Activated CD4-positive, alpha-beta memory T cell treated with anti-CD3 and anti-CD28 coated beads, Interleukin-2, amount 10 ng/mL, durations not matched to agents 7 days and 5 days (primary cell): ENCODE data around the gene UBXN6. TPM values are rescaled to one million over a fixed set of nuclear protein-coding genes. Genes with fewer than 3 reads are reported as not detected.

Experiments used
- CTCF ChIA-PET: fragments of 350-600 bp; sonication (Branson Sonifier 250); formaldehyde crosslinking; loops from one replicate; lab custom pipeline; 2021; ENCODE audit warnings: antibody characterized with exemption, inconsistent platforms; lab: Charles Lee
- POLR2A ChIA-PET: fragments of 350-600 bp; sonication (Branson Sonifier 250); formaldehyde crosslinking; loops from one replicate; lab custom pipeline; 2021; ENCODE audit warnings: antibody characterized with exemption; lab: Charles Lee
- DNase-seq: peaks from one replicate; pipeline ENCODE4 v3.0.0-alpha.2; 2020
- H3K27ac Mint-ChIP-seq: one replicate; pipeline ENCODE4 v1.8.0; 2021; ENCODE audit warnings: mild to moderate bottlenecking, mixed read lengths
- H3K27me3 Mint-ChIP-seq: one replicate; pipeline ENCODE4 v1.8.0; 2021; ENCODE audit warnings: mixed read lengths
- H3K36me3 Mint-ChIP-seq: one replicate; pipeline ENCODE4 v1.8.0; 2021; ENCODE audit warnings: low read depth, mixed read lengths
- H3K4me1 Mint-ChIP-seq: one replicate; pipeline ENCODE4 v1.8.0; 2021; ENCODE audit warnings: mixed read lengths
- H3K4me3 Mint-ChIP-seq: one replicate; pipeline ENCODE4 v1.8.0; 2021; ENCODE audit warnings: mild to moderate bottlenecking, mixed read lengths
- H3K9me3 Mint-ChIP-seq: one replicate; pipeline ENCODE4 v1.8.0; 2021; ENCODE audit warnings: mixed read lengths
- total RNA-seq, 2 experiments: library from RNA; stranded (reverse); gene quantifications; one replicate each; pipeline ENCODE4 v1.2.3, GENCODE V29; 2021

Gene UBXN6
- total RNA-seq, 2 experiments from 2014 or later = 49.6 to 50.1 TPM

- Mint-ChIP-seq H3K9me3 (no peaks in the 10 kb centered on the region), H3K4me3 (no peak overlapping the region), H3K4me1 (no peaks in the 10 kb centered on the region), H3K27me3 (no peaks in the 10 kb centered on the region), H3K36me3 (peaks cover 2% of the 10 kb centered on the region), H3K27ac (no peak overlapping the region)
- CTCF ChIA-PET = no interaction called here
- DNase-seq = no peak
- POLR2A ChIA-PET = no interaction called here
Measured at GRCh38 chr19:4500841-4501591, 43.4 kb upstream of the UBXN6 start.

- DNase-seq = no peak
- POLR2A ChIA-PET = no interaction called here
- H3K9me3 Mint-ChIP-seq = no peaks in the 10 kb centered on the region
- H3K4me1 Mint-ChIP-seq = no peaks in the 10 kb centered on the region
- H3K36me3 Mint-ChIP-seq = peaks cover 7% of the 10 kb centered on the region
- CTCF ChIA-PET = no interaction called here
- no peaks in the 10 kb centered on the region for H3K27me3 Mint-ChIP-seq
- H3K27ac Mint-ChIP-seq = no peak overlapping the region
- H3K4me3 Mint-ChIP-seq = no peak overlapping the region
Measured at GRCh38 chr19:4499855-4500254, 42.3 kb upstream of the UBXN6 start.

DNA sequence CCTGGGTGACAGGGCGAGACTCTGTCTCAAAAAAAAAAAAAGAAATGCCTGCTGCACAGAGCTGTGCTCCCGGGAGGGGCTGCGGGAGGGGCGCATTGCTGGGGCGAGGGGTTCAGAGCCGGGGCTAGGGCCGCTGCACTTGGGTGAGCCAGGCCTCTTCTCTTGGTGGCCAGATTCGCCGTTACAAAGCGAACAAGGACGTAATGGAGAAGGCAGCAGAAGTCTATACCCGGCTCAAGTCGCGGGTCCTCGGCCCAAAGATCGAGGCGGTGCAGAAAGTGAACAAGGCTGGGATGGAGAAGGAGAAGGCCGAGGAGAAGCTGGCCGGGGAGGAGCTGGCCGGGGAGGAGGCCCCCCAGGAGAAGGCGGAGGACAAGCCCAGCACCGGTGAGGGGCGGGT lies 41.7 kb upstream of the UBXN6 start:
- H3K4me1 Mint-ChIP-seq = no peaks in the 10 kb centered on the region
- H3K27me3 Mint-ChIP-seq = no peaks in the 10 kb centered on the region
- no peaks in the 10 kb centered on the region for H3K9me3 Mint-ChIP-seq
- ChIA-PET CTCF (no interaction called here), POLR2A (no interaction called here)
- no peak for DNase-seq
- peaks cover 10% of the 10 kb centered on the region for H3K36me3 Mint-ChIP-seq
- no peak overlapping the region for H3K4me3 Mint-ChIP-seq
- no peak overlapping the region for H3K27ac Mint-ChIP-seq

- CTCF ChIA-PET = no interaction called here
- POLR2A ChIA-PET = no interaction called here
- no peak overlapping the region for H3K4me3 Mint-ChIP-seq
Measured at GRCh38 chr19:4498694-4499093, 41.1 kb upstream of the UBXN6 start.

DNA sequence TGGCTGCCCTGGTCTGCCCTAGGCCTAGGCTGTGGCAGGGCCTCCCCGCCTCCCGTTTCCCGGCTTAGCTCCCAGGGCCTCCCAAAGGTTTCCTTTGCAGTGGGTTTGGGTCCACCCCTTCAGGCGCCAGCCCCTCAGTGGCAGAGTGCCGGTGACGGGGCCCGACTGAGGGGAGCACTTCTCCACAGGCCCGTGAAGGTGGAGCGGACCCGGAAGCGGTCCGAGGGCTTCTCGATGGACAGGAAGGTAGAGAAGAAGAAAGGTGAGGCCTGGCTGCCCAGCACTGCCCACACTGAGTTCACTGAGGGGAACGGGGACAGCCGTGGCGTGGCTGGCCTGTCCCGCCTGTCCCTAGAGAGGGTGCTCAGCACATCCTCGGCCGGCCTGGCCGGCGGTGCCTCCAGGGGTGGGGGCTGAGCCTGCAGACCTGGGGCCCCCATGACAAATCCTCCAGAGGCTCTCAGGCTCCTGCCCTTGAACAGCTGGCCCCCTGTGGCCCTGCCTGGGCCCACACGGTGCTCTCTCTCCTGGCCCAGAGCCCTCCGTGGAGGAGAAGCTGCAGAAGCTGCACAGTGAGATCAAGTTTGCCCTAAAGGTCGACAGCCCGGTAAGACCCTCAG lies 40.3 kb upstream of the UBXN6 start:
- ChIA-PET POLR2A (no interaction called here), CTCF (no interaction called here)
- H3K27me3 Mint-ChIP-seq = no peaks in the 10 kb centered on the region
- H3K4me1 Mint-ChIP-seq = no peaks in the 10 kb centered on the region
- H3K36me3 Mint-ChIP-seq = peaks cover 10% of the 10 kb centered on the region
- DNase-seq = no peak
- no peak overlapping the region for H3K27ac Mint-ChIP-seq
- no peaks in the 10 kb centered on the region for H3K9me3 Mint-ChIP-seq
- H3K4me3 Mint-ChIP-seq = no peak overlapping the region

More at GRCh38 chr19:4498694-4499093, 41.1 kb upstream of the UBXN6 start:
- Mint-ChIP-seq H3K27me3 (no peaks in the 10 kb centered on the region), H3K4me1 (no peaks in the 10 kb centered on the region), H3K27ac (no peak overlapping the region), H3K36me3 (peaks cover 10% of the 10 kb centered on the region), H3K9me3 (no peaks in the 10 kb centered on the region)
- DNase-seq = no peak

- POLR2A ChIA-PET = no interaction called here
Measured at GRCh38 chr19:4496304-4496703, 38.7 kb upstream of the UBXN6 start.

DNA sequence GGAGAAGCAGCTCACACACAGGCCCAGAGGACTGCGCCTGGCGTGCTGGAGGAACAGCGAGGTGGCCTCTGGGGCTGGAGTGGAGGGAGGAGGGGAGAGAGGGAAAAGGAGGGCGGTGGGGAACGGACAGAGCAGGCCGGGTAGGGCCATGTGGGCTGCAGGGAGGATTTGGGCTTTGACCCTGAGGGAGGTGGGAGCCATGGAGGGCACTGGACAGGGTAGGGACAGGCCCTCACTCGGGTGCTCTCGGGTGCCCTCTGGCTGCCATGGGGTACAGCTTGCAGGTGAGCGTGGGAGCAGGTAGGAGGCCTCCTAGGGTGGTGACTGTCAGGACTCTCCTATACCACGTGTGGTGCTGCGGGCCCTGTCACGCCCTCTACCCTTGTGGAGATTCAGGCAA lies 37.9 kb upstream of the UBXN6 start:
- H3K27ac Mint-ChIP-seq = no peak overlapping the region
- DNase-seq = no peak
- peaks cover 12% of the 10 kb centered on the region for H3K36me3 Mint-ChIP-seq
- ChIA-PET POLR2A (no interaction called here), CTCF (interaction anchor here (0.7 kb wide), 1 partner anchor 50 kb away, joined by 3 read pairs; no protein-coding TSS in a partner anchor)
- no peaks in the 10 kb centered on the region for H3K9me3 Mint-ChIP-seq
- H3K4me1 Mint-ChIP-seq = no peaks in the 10 kb centered on the region
- no peak overlapping the region for H3K4me3 Mint-ChIP-seq
- H3K27me3 Mint-ChIP-seq = no peaks in the 10 kb centered on the region

More at GRCh38 chr19:4496304-4496703, 38.7 kb upstream of the UBXN6 start:
- H3K27me3 Mint-ChIP-seq = no peaks in the 10 kb centered on the region
- CTCF ChIA-PET = no interaction called here
- no peaks in the 10 kb centered on the region for H3K4me1 Mint-ChIP-seq
- H3K27ac Mint-ChIP-seq = no peak overlapping the region
- H3K9me3 Mint-ChIP-seq = no peaks in the 10 kb centered on the region
- no peak for DNase-seq
- no peak overlapping the region for H3K4me3 Mint-ChIP-seq
- H3K36me3 Mint-ChIP-seq = peaks cover 10% of the 10 kb centered on the region

DNA sequence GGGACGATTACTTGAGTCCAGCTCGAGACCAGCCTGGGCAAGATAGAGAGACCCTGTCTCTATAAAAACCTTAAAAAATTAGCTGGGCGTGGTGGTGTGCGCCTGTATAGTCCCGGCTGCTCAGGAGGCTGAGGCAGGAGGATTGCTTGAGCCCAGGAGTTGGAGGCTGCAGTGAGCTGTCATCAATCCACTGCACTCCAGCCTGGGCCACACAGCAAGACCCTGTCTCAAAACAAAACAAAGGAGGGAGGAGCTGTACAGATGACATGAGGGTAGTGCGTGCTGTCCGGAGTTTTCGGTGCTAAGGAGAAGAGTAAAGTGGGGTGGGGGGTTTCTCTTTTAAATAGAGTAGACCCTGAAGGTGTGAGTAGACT lies 37.1 kb upstream of the UBXN6 start:
- CTCF ChIA-PET = interaction anchor here (0.7 kb wide), 2 partner anchors 49 to 203 kb away, joined by 3 to 4 read pairs; no protein-coding TSS in a partner anchor
- no peak for DNase-seq
- no peak overlapping the region for H3K4me3 Mint-ChIP-seq
- H3K27me3 Mint-ChIP-seq = no peaks in the 10 kb centered on the region
- H3K4me1 Mint-ChIP-seq = no peaks in the 10 kb centered on the region
- H3K27ac Mint-ChIP-seq = no peak overlapping the region
- H3K9me3 Mint-ChIP-seq = no peaks in the 10 kb centered on the region
- peaks cover 16% of the 10 kb centered on the region for H3K36me3 Mint-ChIP-seq
- POLR2A ChIA-PET = no interaction called here

DNA sequence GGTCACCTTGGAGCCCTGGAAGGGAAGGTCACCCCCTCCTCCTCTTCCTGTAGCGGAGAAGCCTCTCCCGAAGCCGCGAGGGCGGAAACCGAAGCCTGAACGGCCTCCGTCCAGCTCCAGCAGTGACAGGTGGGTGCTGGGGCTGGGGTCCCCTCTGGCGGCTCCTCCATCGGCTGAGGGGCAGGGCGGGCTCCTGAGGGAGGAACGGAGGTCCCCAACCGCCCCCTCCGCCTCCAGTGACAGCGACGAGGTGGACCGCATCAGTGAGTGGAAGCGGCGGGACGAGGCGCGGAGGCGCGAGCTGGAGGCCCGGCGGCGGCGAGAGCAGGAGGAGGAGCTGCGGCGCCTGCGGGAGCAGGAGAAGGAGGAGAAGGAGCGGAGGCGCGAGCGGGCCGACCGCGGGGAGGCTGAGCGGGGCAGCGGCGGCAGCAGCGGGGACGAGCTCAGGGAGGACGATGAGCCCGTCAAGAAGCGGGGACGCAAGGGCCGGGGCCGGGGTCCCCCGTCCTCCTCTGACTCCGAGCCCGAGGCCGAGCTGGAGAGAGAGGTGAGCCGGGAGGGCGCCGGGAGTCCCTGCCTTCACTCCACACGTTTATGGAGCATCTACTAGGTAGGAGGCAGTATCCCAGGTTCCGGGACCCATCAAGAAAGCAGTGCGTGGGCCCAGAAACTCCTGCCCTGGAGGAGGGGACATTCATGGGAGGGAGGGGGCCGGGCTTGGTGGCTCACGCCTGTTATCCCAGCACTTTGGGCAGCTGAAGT lies 36.5 kb upstream of the UBXN6 start:
- POLR2A ChIA-PET = no interaction called here
- Mint-ChIP-seq H3K27me3 (no peaks in the 10 kb centered on the region), H3K9me3 (no peaks in the 10 kb centered on the region), H3K27ac (no peak overlapping the region), H3K4me1 (no peaks in the 10 kb centered on the region), H3K4me3 (no peak overlapping the region), H3K36me3 (peaks cover 15% of the 10 kb centered on the region)
- DNase-seq = no peak
- CTCF ChIA-PET = no interaction called here

GRCh38 chr19:4493104-4493928 lies 35.7 kb upstream of the UBXN6 start:
- Mint-ChIP-seq H3K27me3 (no peaks in the 10 kb centered on the region), H3K4me1 (no peaks in the 10 kb centered on the region)
- CTCF ChIA-PET = no interaction called here

DNA sequence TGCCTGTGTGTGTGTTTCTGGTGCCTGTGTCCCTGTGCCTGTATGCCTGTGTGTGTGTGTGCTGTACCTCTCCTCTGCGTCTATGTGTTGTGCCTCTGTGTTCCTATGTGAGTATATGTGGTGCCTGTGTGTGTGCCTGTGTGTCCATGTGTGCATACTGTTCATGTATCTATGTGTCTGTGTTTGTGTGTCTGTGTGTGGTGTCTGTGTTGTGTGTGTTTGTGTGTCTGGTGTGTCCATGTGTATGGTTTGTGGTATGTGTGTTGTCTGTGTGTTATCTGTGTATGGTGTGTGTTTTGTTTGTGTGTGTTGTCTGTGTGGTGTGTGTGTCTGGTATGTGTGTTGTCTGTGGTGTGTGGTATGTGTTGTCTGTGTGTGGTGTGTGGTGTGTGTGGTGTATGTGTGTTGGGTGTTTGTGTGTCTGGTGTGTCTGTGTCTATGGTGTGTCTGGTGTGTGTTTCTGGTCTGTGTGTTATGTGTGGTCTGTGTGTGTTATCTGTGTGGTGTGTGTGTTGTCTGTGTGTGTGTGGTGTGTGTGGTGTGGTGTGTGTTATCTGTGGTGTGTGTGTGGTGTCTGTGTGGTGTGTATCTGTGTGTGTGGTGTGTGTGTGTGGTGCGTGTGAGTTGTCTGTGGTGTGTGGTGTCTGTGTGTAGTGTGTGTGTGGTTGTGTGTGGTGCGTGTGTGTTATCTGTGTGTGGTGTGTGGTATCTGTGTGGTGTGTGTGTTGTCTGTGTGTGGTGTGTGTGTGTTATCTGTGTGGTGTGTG lies 34.9 kb upstream of the UBXN6 start:
- POLR2A ChIA-PET = no interaction called here
- peaks cover 16% of the 10 kb centered on the region for H3K36me3 Mint-ChIP-seq
- H3K4me1 Mint-ChIP-seq = no peaks in the 10 kb centered on the region
- no peaks in the 10 kb centered on the region for H3K9me3 Mint-ChIP-seq
- no peak overlapping the region for H3K4me3 Mint-ChIP-seq
- no peak for DNase-seq
- H3K27ac Mint-ChIP-seq = no peak overlapping the region
- CTCF ChIA-PET = no interaction called here
- no peaks in the 10 kb centered on the region for H3K27me3 Mint-ChIP-seq

More at GRCh38 chr19:4493104-4493928, 35.7 kb upstream of the UBXN6 start:
- POLR2A ChIA-PET = no interaction called here
- H3K27ac Mint-ChIP-seq = no peak overlapping the region
- H3K4me3 Mint-ChIP-seq = no peak overlapping the region
- H3K9me3 Mint-ChIP-seq = no peaks in the 10 kb centered on the region
- DNase-seq = no peak
- H3K36me3 Mint-ChIP-seq = peaks cover 15% of the 10 kb centered on the region

GRCh38 chr19:4491446-4491845 lies 33.9 kb upstream of the UBXN6 start:
- Mint-ChIP-seq H3K27me3 (no peaks in the 10 kb centered on the region), H3K4me1 (no peaks in the 10 kb centered on the region), H3K9me3 (no peaks in the 10 kb centered on the region), H3K27ac (no peak overlapping the region), H3K4me3 (no peak overlapping the region), H3K36me3 (peaks cover 19% of the 10 kb centered on the region)
- CTCF ChIA-PET = no interaction called here
- DNase-seq = no peak
- POLR2A ChIA-PET = no interaction called here
